D721Med (cell line): Measurements from ENCODE around the gene ST6GALNAC6.

Experiments
- DNase-seq: peaks from one replicate; pipeline ENCODE4 v3.0.0; 2011; ENCODE audit warnings: low spot score; ENCODE audit not compliant: insufficient read length
- FAIRE-seq: peaks from 2 replicates; lab custom pipeline; 2011; peaks lifted over from hg19 to GRCh38; lab: Jason Lieb, UNC
- TF ChIP-seq, protein P1 (sequence below): IDR thresholded peaks from 2 replicates; pipeline ENCODE4 v1.5.1; 2012; ENCODE audit warnings: mild to moderate bottlenecking, control low read depth; ENCODE audit not compliant: insufficient read depth; ENCODE audit errors: missing control alignments

ST6GALNAC6 gene

DNA sequence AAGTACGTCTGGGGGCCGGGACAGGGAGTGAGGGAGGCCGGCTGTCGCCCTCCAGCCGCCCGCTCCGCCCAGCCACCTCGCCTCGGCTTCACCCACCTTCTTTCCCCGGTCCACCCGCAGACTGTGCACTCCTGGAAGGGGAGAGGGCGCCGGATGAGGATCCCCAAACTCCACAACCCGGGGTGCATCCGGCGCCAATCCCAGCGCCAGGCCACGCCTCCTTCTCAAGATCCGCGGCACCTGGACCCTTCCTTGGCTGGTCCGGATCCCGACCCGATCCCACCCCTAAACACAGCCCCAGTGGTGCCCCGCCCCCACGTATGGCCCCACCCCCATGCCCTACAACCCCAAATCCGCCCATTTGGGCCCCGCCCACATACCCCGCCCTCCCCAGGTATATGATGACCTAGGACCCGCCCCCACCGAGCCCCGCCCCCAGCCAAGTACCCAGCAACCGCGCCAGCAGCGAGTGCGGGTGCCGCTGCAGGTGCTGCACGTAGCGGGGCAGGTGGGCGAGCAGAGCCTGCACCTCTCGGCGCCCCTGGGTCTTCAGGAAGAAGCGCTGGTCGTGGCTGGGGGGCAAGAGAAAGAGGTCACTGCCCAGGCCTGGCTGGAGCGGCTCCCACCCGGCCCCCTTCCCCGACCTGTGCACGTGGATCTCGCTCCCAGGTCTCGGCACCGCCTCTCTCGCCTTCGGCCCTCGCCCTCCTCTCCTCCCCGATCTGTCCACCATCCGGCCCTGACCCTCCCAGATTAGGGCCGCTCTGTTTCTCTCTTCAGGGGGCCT, 28.0 kb upstream of the ST6GALNAC6 start:
- DNase-seq = no peak
- TF ChIP-seq, protein P1, sequence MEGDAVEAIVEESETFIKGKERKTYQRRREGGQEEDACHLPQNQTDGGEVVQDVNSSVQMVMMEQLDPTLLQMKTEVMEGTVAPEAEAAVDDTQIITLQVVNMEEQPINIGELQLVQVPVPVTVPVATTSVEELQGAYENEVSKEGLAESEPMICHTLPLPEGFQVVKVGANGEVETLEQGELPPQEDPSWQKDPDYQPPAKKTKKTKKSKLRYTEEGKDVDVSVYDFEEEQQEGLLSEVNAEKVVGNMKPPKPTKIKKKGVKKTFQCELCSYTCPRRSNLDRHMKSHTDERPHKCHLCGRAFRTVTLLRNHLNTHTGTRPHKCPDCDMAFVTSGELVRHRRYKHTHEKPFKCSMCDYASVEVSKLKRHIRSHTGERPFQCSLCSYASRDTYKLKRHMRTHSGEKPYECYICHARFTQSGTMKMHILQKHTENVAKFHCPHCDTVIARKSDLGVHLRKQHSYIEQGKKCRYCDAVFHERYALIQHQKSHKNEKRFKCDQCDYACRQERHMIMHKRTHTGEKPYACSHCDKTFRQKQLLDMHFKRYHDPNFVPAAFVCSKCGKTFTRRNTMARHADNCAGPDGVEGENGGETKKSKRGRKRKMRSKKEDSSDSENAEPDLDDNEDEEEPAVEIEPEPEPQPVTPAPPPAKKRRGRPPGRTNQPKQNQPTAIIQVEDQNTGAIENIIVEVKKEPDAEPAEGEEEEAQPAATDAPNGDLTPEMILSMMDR = no peak
- no peak for FAIRE-seq

DNA sequence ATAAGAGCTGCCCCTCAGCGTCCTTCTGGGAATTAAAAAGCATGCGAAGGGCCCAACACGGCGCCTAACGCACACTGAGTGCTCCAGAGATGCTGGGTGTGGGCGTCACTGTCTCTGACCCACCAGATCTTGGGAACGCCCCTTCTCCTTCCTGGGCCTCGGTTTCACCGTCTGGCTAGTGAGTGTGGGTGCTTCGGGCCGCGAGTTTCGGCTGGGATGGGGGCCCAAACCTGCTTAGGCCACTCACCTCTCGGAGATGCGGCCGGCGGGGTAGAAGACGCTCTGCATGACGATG, 27.4 kb upstream of the ST6GALNAC6 start:
- FAIRE-seq (no peak), DNase-seq (no peak)
- TF ChIP-seq, protein P1 = no peak

DNA sequence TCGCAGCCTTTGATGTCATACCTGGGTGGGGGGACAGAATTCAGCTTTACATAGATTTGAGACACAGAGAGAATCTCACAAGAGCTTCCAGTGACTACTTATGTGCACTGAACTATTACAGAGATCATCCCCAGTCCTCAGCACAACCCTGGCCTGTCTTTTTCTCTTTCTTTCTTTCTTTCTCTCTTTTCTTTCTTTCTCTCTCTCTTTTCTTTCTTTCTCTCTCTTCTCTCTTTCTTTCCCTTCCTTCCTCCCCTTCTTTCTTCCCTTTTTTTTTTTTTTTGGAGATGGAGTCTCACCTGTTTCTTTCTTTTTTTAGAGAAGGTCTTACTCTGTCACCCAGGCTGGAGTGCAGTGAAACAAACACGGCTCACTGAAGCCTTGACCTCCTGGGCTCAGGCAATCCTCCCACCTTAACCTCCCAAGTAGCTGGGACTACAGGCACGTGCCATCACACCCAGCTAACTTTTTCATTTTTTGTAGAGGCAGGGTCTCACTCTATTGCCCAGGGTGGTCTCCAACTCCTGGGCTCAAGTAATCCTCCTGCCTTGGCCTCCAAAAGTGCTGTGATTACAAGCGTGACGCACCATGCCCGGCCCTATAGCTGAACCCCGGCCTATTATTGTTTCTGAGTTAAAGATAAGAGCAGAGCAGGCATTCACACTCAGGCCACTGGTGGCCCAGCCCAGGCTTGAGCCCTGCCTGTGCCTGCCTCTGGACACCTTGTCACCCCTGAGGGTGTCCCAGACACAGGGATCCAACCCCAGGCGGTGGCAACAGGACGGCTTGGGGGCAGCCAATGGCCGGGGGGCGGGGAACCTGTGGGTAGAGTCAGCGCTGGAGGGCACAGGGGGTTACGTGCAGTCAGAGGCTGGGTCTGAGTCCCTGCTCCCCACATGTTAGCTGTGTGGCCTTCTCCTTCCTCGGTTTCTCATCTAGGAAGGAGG, 26.8 kb upstream of the ST6GALNAC6 start:
- no peak for FAIRE-seq
- TF ChIP-seq, protein P1 = no peak
- DNase-seq = no peak

DNA sequence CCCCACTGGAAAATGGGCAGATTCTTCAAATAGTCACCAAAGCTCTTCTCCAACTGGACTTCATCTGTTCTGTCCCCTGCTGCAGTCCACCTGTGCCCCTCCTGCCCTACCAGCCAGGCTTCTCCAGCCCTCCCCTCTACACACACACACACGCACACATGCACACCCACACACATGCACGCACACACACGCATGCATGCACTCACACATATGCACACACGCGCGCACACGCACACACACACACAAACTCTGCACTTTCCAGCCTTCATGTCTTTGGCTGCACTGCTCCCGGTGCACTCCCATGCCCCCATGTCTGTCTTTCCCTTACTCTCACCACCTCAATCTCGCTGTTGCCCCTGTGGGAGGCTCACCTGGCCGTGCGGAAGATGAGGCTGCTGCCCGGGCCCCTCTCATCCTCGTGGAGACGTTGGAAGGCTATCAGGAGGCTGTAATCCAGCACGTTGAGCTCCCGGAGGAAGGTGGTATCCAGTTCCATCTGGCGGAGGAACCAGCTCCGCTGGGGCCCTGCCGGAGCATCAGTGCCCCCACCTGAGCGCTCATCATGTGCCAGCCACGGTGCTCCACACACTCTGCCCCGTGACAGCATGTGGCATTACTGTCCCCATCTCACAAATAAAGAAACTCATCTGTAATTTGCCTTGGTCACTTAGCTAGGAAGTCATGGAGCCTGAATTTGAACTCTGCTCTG, 25.5 kb upstream of the ST6GALNAC6 start:
- DNase-seq (no peak), FAIRE-seq (no peak)
- TF ChIP-seq, protein P1 = no peak

DNA sequence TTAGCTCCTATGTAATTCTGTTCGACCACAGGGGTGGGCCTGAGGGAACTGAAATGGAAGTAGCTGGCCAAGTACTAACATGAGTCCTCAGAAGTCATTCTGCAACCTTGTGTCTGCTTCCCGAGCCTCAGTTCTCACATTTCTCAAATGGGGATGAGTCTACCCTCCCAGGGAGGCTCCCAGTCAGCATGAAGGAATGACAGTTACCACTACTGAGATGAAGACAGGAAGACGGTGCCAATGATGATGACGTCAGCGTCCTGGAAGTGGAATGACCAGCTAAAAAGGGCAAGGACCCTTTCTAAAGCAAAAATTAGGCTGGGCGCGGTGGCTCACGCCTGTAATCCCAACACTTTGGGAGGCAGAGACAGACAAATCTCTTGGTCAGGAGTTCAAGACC, 24.4 kb upstream of the ST6GALNAC6 start:
- FAIRE-seq = no peak

GRCh38 chr9:127923046-127923445, 23.6 kb upstream of the ST6GALNAC6 start:
- no peak for FAIRE-seq
- DNase-seq = no peak
- TF ChIP-seq, protein P1 = no peak

More for the DNA sequence above, 24.4 kb upstream of the ST6GALNAC6 start:
- no peak for DNase-seq
- TF ChIP-seq, protein P1 = no peak
